HepG2 (cell line): ENCODE data around the gene CARMIL3. TPM values are rescaled to one million over a fixed set of nuclear protein-coding genes. Genes with fewer than 3 reads are reported as not detected.

Experiments
- BRCA1 ChIP-seq: sonication (generic); formaldehyde crosslinking; IDR thresholded peaks from 2 replicates; pipeline ENCODE4 v1.4.0; 2020; ENCODE audit warnings: missing genetic modification reagents
- CEBPG ChIP-seq: IDR thresholded peaks from 2 replicates; pipeline ENCODE4 v1.6.1; 2016
- FOXM1 ChIP-seq: sonication (generic); formaldehyde crosslinking; IDR thresholded peaks from 2 replicates; pipeline ENCODE4 v1.5.0; 2020; ENCODE audit warnings: missing genetic modification reagents
- GZF1 ChIP-seq: sonication (generic); formaldehyde crosslinking; IDR thresholded peaks from 2 replicates; pipeline ENCODE4 v1.5.1; 2020; ENCODE audit warnings: mild to moderate bottlenecking, missing genetic modification reagents
- KLF6 ChIP-seq: IDR thresholded peaks from 2 replicates; pipeline ENCODE4 v1.8.0; 2016; ENCODE audit warnings: missing biosample characterization, missing genetic modification reagents
- MYNN ChIP-seq: sonication (generic); formaldehyde crosslinking; IDR thresholded peaks from 2 replicates; pipeline ENCODE4 v1.4.0; 2020; ENCODE audit warnings: mild to moderate bottlenecking, low read depth, missing genetic modification reagents
- RBM22 ChIP-seq: fragments of 200-400 bp; formaldehyde crosslinking; optimal IDR thresholded peaks from 2 replicates; pipeline ENCODE3; 2017; ENCODE audit warnings: mild to moderate bottlenecking, low read length, moderate library complexity
- SIN3B ChIP-seq: fragments of 150-350 bp; IDR thresholded peaks from 2 replicates; pipeline ENCODE4 v1.6.1; 2014; ENCODE audit warnings: low read length
- STAT6 ChIP-seq: sonication (generic); formaldehyde crosslinking; IDR thresholded peaks from 2 replicates; pipeline ENCODE4 v1.4.0; 2020; ENCODE audit warnings: missing genetic modification reagents, mild to moderate bottlenecking, borderline replicate concordance
- TAF1 ChIP-seq: sonication (generic); formaldehyde crosslinking; IDR thresholded peaks from 2 replicates; pipeline ENCODE4 v1.4.0; 2020; ENCODE audit warnings: missing genetic modification reagents
- ZBTB10 ChIP-seq: sonication (generic); formaldehyde crosslinking; IDR thresholded peaks from 2 replicates; pipeline ENCODE4 v1.4.0; 2020; ENCODE audit warnings: missing genetic modification reagents, borderline replicate concordance
- ZBTB25 ChIP-seq: IDR thresholded peaks from 2 replicates; pipeline ENCODE4 v1.6.1; 2018; ENCODE audit warnings: missing genetic modification reagents
- ZNF101 ChIP-seq: sonication (generic); formaldehyde crosslinking; IDR thresholded peaks from 2 replicates; pipeline ENCODE4 v1.4.0; 2020; ENCODE audit warnings: mild to moderate bottlenecking, low read depth, missing genetic modification reagents, borderline replicate concordance
- ZNF33A ChIP-seq: sonication (generic); formaldehyde crosslinking; IDR thresholded peaks from 2 replicates; pipeline ENCODE4 v1.5.1; 2020; ENCODE audit warnings: missing genetic modification reagents, mild to moderate bottlenecking, moderate library complexity, borderline replicate concordance
- ZNF34 ChIP-seq: sonication (generic); formaldehyde crosslinking; IDR thresholded peaks from 2 replicates; pipeline ENCODE4 v1.4.0; 2020; ENCODE audit warnings: mild to moderate bottlenecking, missing genetic modification reagents, borderline replicate concordance
- ZNF343 ChIP-seq: sonication (generic); formaldehyde crosslinking; IDR thresholded peaks from 2 replicates; pipeline ENCODE4 v1.4.0; 2020; ENCODE audit warnings: mild to moderate bottlenecking, missing genetic modification reagents
- ZNF460 ChIP-seq: sonication (generic); formaldehyde crosslinking; IDR thresholded peaks from 2 replicates; pipeline ENCODE4 v1.5.1; 2020; ENCODE audit warnings: missing genetic modification reagents, mild to moderate bottlenecking, borderline replicate concordance
- ZNF530 ChIP-seq: sonication (generic); formaldehyde crosslinking; IDR thresholded peaks from 2 replicates; pipeline ENCODE4 v1.5.0; 2020; ENCODE audit warnings: low read depth, mild to moderate bottlenecking, missing genetic modification reagents
- polyA plus RNA-seq, 8 experiments: library from polyadenylated mRNA; depleted of rRNA in 3 of 8; stranded (reverse) in 7 of 8; unstranded in 1 of 8; fragments of >200 nt; fragmentation: Illumina TruSeq in 4 of 8; extraction: Trizol in 4 of 8; gene quantifications; 2 replicates each; pipeline versions ENCODE4 v1.2.1 to v1.2.3, GENCODE V29; 2011 to 2016; ENCODE audit warnings: low read depth in 4 of 8, missing spikeins in 1 of 8, mixed read lengths in 1 of 8; ENCODE audit not compliant: insufficient read depth in 1 of 8
- total RNA-seq, 5 experiments: library from RNA; depleted of rRNA; stranded (reverse); fragments of >200 nt; fragmentation: Illumina TruSeq; extraction: Trizol; gene quantifications; 2 replicates each; pipeline ENCODE4 v1.2.3, GENCODE V29; 2016; ENCODE audit warnings: low read depth in 1 of 5
- TF ChIP-seq, protein P1 (sequence below): sonication (generic); formaldehyde crosslinking; IDR thresholded peaks from 2 replicates; pipeline ENCODE4 v1.4.0; 2020; ENCODE audit warnings: missing genetic modification reagents

The CARMIL3 gene
- total and polyA plus RNA-seq, 2 of the 13 experiments (the other 11 are each of a cell fraction or from before 2014, with no cell fraction given): 0.27 to 0.55 TPM

DNA sequence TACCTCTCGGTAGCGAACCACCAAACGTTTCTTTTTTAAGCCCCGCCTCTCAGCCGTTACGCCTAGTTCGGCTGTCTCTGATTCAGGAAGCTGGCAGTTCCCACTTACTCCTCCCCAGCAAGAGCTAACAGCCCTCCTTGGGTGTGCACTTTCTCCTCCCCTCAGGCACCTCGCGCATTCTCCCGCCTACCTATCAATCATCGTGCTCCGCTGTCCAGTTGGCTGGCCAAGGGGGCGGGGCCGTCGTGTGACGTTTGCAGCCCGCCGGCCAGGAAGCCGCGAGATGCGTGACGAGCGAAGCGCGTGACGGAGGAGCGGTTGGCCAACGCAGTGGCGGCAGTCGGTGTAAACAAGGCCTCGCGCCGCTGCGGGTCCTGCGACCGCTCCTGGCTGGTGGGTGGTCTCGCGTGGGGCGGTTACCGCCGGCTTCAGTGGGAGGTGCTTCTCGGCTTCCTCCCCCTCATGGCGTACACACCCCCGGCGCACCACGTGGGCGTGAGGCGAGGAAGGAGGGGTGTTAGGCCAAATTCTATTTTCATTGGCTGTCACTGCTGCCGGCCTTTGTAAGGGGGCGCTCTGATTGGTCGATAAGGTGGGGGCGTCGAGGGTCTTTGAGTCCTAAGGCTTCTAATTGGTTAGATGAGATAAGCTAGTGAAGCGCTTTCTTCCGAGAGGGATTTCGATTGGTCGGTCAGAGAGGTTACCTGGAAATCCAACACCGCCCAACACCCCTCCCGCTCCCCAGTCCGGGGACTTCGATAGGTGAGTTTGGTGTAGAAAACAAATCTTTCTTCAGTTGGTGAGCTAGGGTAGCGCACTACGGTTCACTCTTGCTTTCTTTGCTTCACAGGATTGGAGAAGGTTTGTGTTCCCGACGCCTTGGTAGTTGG is 63.0 kb downstream of the CARMIL3 start, which contains the start of the genes DCAF11 and NRL (continued):
- peak; percentile 3 for TF ChIP-seq RBM22
- peak; percentile 74; the same call in 1 of the 2 replicates for TF ChIP-seq BRCA1 (CRISPR knock-in tag)
- peak; percentile 87 for TF ChIP-seq CEBPG
- TF ChIP-seq FOXM1: peak; percentile 75; the same call in 1 of the 2 replicates
- no peak for TF ChIP-seq ZNF460 (CRISPR knock-in tag)
- TF ChIP-seq ZNF530 (CRISPR knock-in tag): no peak
- peak; percentile 94 for TF ChIP-seq MYNN (CRISPR knock-in tag)
- TF ChIP-seq ZBTB10 (CRISPR knock-in tag): peak; percentile 35; the same call in 1 of the 2 replicates
- peak; percentile 87 for TF ChIP-seq GZF1 (CRISPR knock-in tag)
- TF ChIP-seq SIN3B: peak; percentile 31
- TF ChIP-seq STAT6 (CRISPR knock-in tag): no peak; the same call in 1 of the 2 replicates
- peak; percentile 97 for TF ChIP-seq ZNF343 (CRISPR knock-in tag)
- TF ChIP-seq, protein P1, sequence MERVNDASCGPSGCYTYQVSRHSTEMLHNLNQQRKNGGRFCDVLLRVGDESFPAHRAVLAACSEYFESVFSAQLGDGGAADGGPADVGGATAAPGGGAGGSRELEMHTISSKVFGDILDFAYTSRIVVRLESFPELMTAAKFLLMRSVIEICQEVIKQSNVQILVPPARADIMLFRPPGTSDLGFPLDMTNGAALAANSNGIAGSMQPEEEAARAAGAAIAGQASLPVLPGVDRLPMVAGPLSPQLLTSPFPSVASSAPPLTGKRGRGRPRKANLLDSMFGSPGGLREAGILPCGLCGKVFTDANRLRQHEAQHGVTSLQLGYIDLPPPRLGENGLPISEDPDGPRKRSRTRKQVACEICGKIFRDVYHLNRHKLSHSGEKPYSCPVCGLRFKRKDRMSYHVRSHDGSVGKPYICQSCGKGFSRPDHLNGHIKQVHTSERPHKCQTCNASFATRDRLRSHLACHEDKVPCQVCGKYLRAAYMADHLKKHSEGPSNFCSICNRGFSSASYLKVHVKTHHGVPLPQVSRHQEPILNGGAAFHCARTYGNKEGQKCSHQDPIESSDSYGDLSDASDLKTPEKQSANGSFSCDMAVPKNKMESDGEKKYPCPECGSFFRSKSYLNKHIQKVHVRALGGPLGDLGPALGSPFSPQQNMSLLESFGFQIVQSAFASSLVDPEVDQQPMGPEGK (CRISPR knock-in tag): peak; percentile 91
- TF ChIP-seq ZNF33A (CRISPR knock-in tag): no peak
- TF ChIP-seq ZNF101: no peak
- TF ChIP-seq ZBTB25: peak; percentile 76; the same call in 1 of the 2 replicates
- peak; percentile 82 for TF ChIP-seq TAF1
- TF ChIP-seq ZNF34: 0 out of 2 replicates have a peak, but pooled peaks have one; percentile 79
- peak; percentile 99 for TF ChIP-seq KLF6
